Astrocyte of the cerebellum (primary cell): Measurements from ENCODE around the gene EVI2A.

ENCODE experiments used
- DNase-seq: peaks from one replicate; pipeline ENCODE4 v3.0.0-alpha.2; 2011; ENCODE audit warnings: low read depth
- H3K4me3 ChIP-seq: 2 replicates; pipeline ENCODE4 v1.5.1; 2011; ENCODE audit warnings: mild to moderate bottlenecking, low read depth, low read length, moderate library complexity
- in situ Hi-C: cut with HindIII; loops from 2 replicates; pipeline ENCODE4 v1.10.0; 2017; ENCODE audit warnings: low sequenced_read_pairs
- TF ChIP-seq, protein P1 (sequence below): IDR thresholded peaks from 2 replicates; pipeline ENCODE4 v1.5.1; 2012; ENCODE audit warnings: low read length, low read depth, moderate library complexity, mild to moderate bottlenecking; ENCODE audit errors: missing control alignments

EVI2A gene, protein sequence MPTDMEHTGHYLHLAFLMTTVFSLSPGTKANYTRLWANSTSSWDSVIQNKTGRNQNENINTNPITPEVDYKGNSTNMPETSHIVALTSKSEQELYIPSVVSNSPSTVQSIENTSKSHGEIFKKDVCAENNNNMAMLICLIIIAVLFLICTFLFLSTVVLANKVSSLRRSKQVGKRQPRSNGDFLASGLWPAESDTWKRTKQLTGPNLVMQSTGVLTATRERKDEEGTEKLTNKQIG

DNA sequence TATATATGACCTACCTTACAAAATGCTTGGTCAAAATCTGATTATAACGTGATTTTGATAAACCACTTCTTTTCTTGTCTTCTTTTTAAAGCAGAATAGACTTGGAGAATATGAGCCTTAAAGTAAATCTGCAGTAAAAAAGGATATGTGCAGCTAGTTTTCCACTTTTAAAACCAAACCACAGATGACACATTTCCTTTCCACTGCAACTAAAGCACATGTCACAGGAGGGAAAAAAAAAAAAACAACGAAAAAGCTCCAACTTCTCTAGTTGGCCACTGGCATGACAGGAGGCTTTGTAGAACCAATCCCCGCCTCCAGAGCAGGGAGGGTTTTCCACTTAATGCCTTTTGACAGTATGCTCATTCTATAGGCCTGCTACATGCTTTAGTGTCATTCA lies at the start of gene EVI2A:
Gene EVI2A (minus strand): TSS at position 142 of the 400 bp plus-strand sequence. CDS start 2,609 bp downstream, outside the sequence.
- TF ChIP-seq, protein P1, sequence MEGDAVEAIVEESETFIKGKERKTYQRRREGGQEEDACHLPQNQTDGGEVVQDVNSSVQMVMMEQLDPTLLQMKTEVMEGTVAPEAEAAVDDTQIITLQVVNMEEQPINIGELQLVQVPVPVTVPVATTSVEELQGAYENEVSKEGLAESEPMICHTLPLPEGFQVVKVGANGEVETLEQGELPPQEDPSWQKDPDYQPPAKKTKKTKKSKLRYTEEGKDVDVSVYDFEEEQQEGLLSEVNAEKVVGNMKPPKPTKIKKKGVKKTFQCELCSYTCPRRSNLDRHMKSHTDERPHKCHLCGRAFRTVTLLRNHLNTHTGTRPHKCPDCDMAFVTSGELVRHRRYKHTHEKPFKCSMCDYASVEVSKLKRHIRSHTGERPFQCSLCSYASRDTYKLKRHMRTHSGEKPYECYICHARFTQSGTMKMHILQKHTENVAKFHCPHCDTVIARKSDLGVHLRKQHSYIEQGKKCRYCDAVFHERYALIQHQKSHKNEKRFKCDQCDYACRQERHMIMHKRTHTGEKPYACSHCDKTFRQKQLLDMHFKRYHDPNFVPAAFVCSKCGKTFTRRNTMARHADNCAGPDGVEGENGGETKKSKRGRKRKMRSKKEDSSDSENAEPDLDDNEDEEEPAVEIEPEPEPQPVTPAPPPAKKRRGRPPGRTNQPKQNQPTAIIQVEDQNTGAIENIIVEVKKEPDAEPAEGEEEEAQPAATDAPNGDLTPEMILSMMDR = no peak
- in situ Hi-C loops = no loop called here
- DNase-seq = peak; percentile 67
- peak within 1 kb of the TSS; percentile 1 for H3K4me3 ChIP-seq

DNA sequence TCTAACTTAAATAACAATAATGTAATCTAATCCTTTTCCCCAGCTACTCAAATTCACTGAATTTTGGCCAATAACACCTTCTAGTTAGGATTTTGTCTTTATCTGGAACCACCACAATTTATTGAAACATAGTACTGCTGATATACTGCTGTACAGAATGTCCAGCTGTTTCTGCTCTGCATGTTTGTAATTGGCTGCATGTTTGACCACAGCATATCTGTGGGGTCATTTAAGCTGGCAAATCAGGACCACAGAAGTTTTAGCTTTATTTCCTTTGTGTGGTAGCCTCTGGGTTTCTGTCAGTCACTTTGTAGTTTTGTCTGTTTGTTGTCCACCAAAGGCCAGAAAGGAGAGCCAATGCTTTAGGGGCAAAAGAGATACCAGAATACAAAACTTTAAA lies 47.8 kb upstream of the EVI2A start:
- TF ChIP-seq, protein P1 = no peak
- DNase-seq = peak; percentile 51
- H3K4me3 ChIP-seq = no peak overlapping the region
- in situ Hi-C loops = no loop called here

DNA sequence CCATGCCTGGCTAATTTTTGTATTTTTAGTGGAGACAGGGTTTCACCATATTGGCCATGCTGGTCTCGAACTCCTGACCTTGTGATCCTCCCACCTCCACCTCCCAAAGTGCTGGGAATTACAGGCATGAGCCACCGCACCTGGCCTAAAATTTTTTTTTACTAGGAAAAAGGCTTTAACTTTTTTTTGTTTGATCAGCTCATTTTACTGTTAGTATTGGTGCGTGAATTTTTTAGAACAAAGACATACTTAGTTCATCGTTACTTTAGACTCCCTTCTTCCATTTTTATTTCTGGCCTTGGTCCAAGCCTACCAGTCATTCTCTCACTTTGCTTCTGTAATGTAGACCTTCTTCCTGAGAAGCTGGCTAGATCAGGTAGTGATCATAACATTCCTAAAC lies 44.7 kb upstream of the EVI2A start:
- in situ Hi-C loops = no loop called here
- TF ChIP-seq, protein P1 = no peak
- no peak for DNase-seq
- no peak overlapping the region for H3K4me3 ChIP-seq

DNA sequence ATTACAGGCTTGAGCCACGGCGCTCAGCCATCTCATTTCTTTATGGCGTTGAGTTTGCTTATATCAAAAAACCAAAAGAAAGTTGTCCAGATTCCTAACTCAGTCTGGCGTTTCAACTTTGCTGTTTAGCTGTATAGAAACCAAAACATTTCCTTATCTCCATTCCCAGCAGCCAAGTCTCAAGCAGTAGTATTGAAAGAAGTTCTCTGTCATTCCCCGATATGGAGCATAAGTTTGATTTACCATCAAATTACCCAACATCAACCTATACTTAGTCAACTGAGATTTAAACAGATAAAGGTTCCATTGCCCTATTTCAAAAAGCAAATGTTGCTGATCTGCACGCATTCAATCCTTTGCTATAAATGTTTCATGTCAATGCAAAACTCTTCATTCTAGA lies 42.6 kb upstream of the EVI2A start:
- no peak for DNase-seq
- TF ChIP-seq, protein P1 = no peak
- in situ Hi-C loops = no loop called here

DNA sequence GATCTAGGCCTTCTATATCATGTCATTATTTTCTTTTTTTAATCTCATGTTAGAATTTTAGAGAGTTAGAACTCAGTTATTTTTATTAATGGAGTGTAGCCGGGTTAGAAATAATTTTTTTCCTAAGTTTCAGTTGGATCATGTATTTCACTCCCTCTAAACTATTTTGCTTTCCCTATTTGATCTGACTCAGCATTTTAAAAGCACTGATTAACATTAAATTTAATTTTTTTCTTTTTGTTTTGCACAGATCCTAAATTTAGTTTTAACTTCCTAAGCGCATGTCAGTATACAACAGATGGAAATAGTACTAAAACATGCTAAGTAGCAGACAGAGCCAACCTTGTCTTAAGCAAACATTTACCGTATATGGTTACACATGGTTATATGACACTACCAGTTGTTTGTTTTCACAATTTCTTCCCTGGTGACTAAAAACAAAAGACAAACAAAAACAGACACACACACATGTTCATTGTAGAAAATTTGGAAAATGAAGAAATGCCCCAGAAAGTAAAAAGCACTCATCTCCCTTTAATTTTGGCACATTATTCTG lies 36.5 kb upstream of the EVI2A start:
- in situ Hi-C loops = no loop called here
- no peak overlapping the region for H3K4me3 ChIP-seq
- DNase-seq = no peak
- TF ChIP-seq, protein P1 = no peak

More for the DNA sequence above, 42.6 kb upstream of the EVI2A start:
- H3K4me3 ChIP-seq = no peak overlapping the region

DNA sequence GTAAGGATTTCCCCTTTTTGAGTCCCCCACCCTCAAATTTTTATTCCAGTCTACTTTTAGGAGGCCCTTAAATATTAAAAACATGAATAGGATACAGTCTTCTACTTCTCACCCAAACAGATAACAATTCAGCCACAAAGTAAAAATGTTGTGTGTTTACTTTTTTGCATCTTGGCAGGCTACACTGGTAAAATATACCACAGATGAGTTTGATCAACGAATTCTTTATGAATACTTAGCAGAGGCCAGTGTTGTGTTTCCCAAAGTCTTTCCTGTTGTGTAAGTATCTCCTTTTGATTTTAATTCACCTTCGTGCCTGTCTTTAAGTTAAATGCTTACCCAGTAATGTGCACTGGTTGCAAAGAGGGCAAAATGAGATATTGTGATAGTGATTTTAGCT lies 35.7 kb upstream of the EVI2A start:
- in situ Hi-C loops = no loop called here
- no peak overlapping the region for H3K4me3 ChIP-seq
- no peak for DNase-seq
- TF ChIP-seq, protein P1 = no peak
